Fibroblast of lung (primary cell): ENCODE measurements around the gene RIN2. TPM values are rescaled to one million over a fixed set of nuclear protein-coding genes. Genes with fewer than 3 reads are reported as not detected.
A peak's percentile ranks its signal among the peaks of the same experiment; 100 is the strongest.

ENCODE experiments used
- DNase-seq, 2 donors: peaks; one replicate each; pipeline versions ENCODE4 v3.0.0 to v3.0.0-alpha.2; 2010; ENCODE audit warnings: low read depth in 2 of 2
- H2AFZ ChIP-seq: 2 replicates; pipeline ENCODE4 v1.5.1; 2012; ENCODE audit warnings: low read length, control low read depth, inconsistent platforms
- H3K27ac ChIP-seq: 2 replicates; pipeline ENCODE4 v1.5.1; 2011; ENCODE audit warnings: low read length, control low read depth; ENCODE audit not compliant: insufficient read depth
- H3K27me3 ChIP-seq: 2 replicates; pipeline ENCODE4 v1.5.1; 2011; ENCODE audit warnings: mild to moderate bottlenecking, low read length; ENCODE audit not compliant: control insufficient read depth, insufficient read depth
- H3K36me3 ChIP-seq: 2 replicates; pipeline ENCODE4 v1.5.1; 2011; ENCODE audit warnings: low read length; ENCODE audit not compliant: control insufficient read depth, insufficient read depth
- H3K4me1 ChIP-seq: 2 replicates; pipeline ENCODE4 v1.5.1; 2011; ENCODE audit warnings: low read length; ENCODE audit not compliant: control insufficient read depth, insufficient read depth; ENCODE audit errors: extremely low read depth
- H3K4me2 ChIP-seq: 2 replicates; pipeline ENCODE4 v1.5.1; 2011; ENCODE audit warnings: low read length, control low read depth; ENCODE audit not compliant: insufficient read depth; ENCODE audit errors: extremely low read depth
- H3K4me3 ChIP-seq, 4 experiments: fragments of 200-600 bp in 1 of 4; sonication (generic) in 1 of 4; replicated peaks in 1 of 4; 2 replicates each; pipeline ENCODE4 v1.5.1; 2011 to 2016; ENCODE audit warnings: low read length in 4 of 4, low read depth in 3 of 4, mild to moderate bottlenecking in 3 of 4, control low read depth in 2 of 4, inconsistent platforms in 1 of 4, mixed read lengths in 1 of 4; ENCODE audit not compliant: insufficient read depth in 1 of 4; ENCODE audit errors: control extremely low read depth in 1 of 4
- H3K79me2 ChIP-seq: 2 replicates; pipeline ENCODE4 v1.5.1; 2012; ENCODE audit warnings: mild to moderate bottlenecking, low read length, inconsistent platforms; ENCODE audit not compliant: control insufficient read depth, insufficient read depth
- H3K9ac ChIP-seq: 2 replicates; pipeline ENCODE4 v1.5.1; 2011; ENCODE audit warnings: mild to moderate bottlenecking, low read length, control low read depth; ENCODE audit not compliant: insufficient read depth
- H3K9me3 ChIP-seq: 2 replicates; pipeline ENCODE4 v1.5.1; 2012; ENCODE audit warnings: low read depth, low read length; ENCODE audit not compliant: control insufficient read depth, insufficient read depth
- H4K20me1 ChIP-seq: 2 replicates; pipeline ENCODE4 v1.5.1; 2011; ENCODE audit warnings: low read length; ENCODE audit not compliant: control insufficient read depth, insufficient read depth; ENCODE audit errors: extremely low read depth
- CTCF ChIP-seq, 2 donors: IDR thresholded peaks in 1 of 2; conservative IDR thresholded peaks in 1 of 2; 1 replicate in 1 of 2; 2 replicates in 1 of 2; pipeline ENCODE4 v1.5.1; 2011 to 2012; ENCODE audit warnings: low read length in 2 of 2, control low read depth in 1 of 2, inconsistent platforms in 1 of 2, low read depth in 1 of 2, mild to moderate bottlenecking in 1 of 2
- EZH2 ChIP-seq: IDR thresholded peaks from 2 replicates; pipeline ENCODE4 v1.5.1; 2012; ENCODE audit warnings: low read length, control low read depth, mild to moderate bottlenecking; ENCODE audit errors: missing control alignments
- polyA plus RNA-seq, 2 donors: library from polyadenylated mRNA; depleted of rRNA in 1 of 2; stranded (reverse) in 1 of 2; unstranded in 1 of 2; fragments of >200 nt; gene quantifications; 2 replicates each; pipeline ENCODE4 v1.2.1, GENCODE V29; 2011 to 2012; ENCODE audit warnings: missing spikeins in 1 of 2
- total RNA-seq: library from RNA; depleted of rRNA; stranded (reverse); fragments of >200 nt; gene quantifications from 2 replicates; pipeline ENCODE4 v1.2.1, GENCODE V29; 2014

The RIN2 gene
- total and polyA plus RNA-seq, 2 donors (not counting 1 experiment from before 2014, with no cell fraction given): 30.2 to 61.4 TPM

GRCh38 chr20:19791887-19792286, 33.8 kb downstream of the RIN2 start:
- Histone ChIP-seq H3K4me1 (no peaks in the 10 kb centered on the region), H3K27ac (no peak overlapping the region), H3K9ac (no peak overlapping the region), H3K9me3 (no peaks in the 10 kb centered on the region), H3K27me3 (no peaks in the 10 kb centered on the region), H3K4me3 (no peak overlapping the region), H2AFZ (no peak overlapping the region), H4K20me1 (no peaks in the 10 kb centered on the region), H3K79me2 (no peaks in the 10 kb centered on the region), H3K36me3 (no peaks in the 10 kb centered on the region), H3K4me2 (no peak overlapping the region)
- DNase-seq: no peak
- TF ChIP-seq EZH2: no peak
- TF ChIP-seq CTCF (conservative IDR thresholded peaks at IDR 0.05 in 1 of 2, IDR thresholded peaks at IDR 0.05 in 1 of 2; ENCODE audit: low read depth in 1 of 2, low read length in 2 of 2): no peak

GRCh38 chr20:19793716-19794115, 35.7 kb downstream of the RIN2 start:
- no peaks in the 10 kb centered on the region for H3K9me3 ChIP-seq
- H3K4me2 ChIP-seq: no peak overlapping the region
- no peak overlapping the region for H3K9ac ChIP-seq
- no peak overlapping the region for H3K4me3 ChIP-seq
- no peaks in the 10 kb centered on the region for H3K4me1 ChIP-seq
- no peaks in the 10 kb centered on the region for H3K27me3 ChIP-seq
- H3K36me3 ChIP-seq: no peaks in the 10 kb centered on the region
- TF ChIP-seq EZH2 (no peak), CTCF (conservative IDR thresholded peaks at IDR 0.05 in 1 of 2, IDR thresholded peaks at IDR 0.05 in 1 of 2; ENCODE audit: low read depth in 1 of 2, low read length in 2 of 2) (no peak)
- H2AFZ ChIP-seq: no peak overlapping the region
- no peak overlapping the region for H3K27ac ChIP-seq
- peak in 1 of 2 donors; percentile 62 for DNase-seq
- no peaks in the 10 kb centered on the region for H4K20me1 ChIP-seq
- no peaks in the 10 kb centered on the region for H3K79me2 ChIP-seq

DNA sequence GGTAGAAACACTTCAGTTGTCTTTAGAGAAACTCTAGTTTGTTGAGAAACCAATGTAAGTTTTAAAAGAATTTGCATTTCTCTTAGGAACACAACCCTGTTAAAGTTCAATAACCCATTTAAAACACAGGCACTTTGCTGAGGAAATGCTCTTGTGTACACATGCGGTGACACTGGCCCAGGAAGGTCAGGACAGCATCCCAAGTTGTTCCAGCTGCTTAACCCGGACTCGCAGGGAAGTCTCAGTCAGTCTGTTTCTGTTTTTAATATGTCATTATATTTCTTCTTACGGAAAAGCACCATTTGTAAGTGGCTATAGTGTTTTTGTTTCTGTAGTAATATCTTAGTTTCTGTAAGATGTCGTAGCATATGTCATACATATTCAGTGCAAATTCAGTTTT, 36.9 kb downstream of the RIN2 start:
- no peaks in the 10 kb centered on the region for H3K9me3 ChIP-seq
- H4K20me1 ChIP-seq: no peaks in the 10 kb centered on the region
- no peaks in the 10 kb centered on the region for H3K79me2 ChIP-seq
- no peak overlapping the region for H3K27ac ChIP-seq
- TF ChIP-seq CTCF (conservative IDR thresholded peaks at IDR 0.05 in 1 of 2, IDR thresholded peaks at IDR 0.05 in 1 of 2; ENCODE audit: low read depth in 1 of 2, low read length in 2 of 2) (no peak), EZH2 (no peak)
- H3K9ac ChIP-seq: no peak overlapping the region
- H3K4me1 ChIP-seq: no peaks in the 10 kb centered on the region
- H3K36me3 ChIP-seq: no peaks in the 10 kb centered on the region
- H2AFZ ChIP-seq: no peak overlapping the region
- no peak overlapping the region for H3K4me3 ChIP-seq
- DNase-seq: peak in 1 of 2 donors; percentile 39
- H3K4me2 ChIP-seq: no peak overlapping the region
- no peaks in the 10 kb centered on the region for H3K27me3 ChIP-seq
